EL (cell line): Measurements from ENCODE around the gene SCN8A.
"Not testable (repeated sequence)": the region's sequence is repeated elsewhere in the genome, so short reads cannot be mapped to it uniquely, and the experiment has no call there.

Experiments
- DNase-seq: peaks from one replicate; pipeline ENCODE4 v3.0.0-alpha.2; 2016

SCN8A gene

DNA sequence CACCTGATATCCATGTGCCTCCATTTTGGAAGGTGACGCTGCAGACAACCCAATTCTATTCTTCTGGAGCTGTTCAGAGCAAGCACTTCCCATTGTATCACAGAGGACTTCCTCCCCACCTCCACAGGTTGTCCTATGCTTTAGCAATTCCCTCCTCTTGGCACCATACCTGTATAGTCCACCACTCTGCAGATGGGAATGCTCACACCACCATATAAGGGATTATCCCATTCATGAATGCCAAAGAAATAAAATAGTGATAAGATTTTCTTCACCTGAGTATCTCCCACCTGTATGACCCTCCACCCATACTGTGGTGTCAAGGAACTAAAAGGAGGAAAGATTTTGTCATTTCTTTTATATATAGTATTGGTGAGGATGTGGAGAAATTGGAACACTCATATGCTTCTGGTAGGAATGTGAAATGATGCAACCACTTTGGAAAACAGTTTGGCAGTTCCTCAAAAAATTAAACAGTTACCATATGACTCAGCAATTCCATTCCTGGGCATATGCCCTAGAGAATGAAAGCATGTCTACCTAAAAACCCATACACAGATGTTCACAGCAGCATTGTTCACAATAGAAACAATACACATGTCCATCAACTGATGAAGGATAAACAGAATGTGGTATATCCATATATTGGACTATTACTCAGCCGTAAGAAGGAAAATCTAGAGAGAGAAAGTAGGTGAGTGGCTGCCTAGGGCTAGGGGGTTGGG lies 182.3 kb downstream of the SCN8A start:
- peak; percentile 90 for DNase-seq

DNA sequence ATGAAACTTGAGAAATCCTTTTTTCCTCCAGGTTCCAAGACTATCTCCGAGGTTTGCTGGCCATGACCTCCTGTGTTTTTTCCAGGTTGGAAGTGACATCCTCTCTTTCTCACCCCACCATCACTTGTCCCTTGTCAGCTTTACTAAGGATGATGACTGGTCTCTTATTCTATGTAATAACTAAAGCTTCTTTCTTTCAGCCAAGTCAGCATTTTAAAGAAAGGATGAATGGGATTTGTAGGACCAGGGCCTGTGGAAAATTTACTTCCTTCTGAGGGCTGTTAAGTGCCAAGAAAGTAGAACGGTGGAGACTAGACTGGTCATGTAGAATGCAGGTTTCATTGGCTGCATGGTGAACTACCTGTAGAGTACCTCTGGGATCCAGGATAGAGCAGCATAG lies 183.9 kb downstream of the SCN8A start:
- no peak for DNase-seq

DNA sequence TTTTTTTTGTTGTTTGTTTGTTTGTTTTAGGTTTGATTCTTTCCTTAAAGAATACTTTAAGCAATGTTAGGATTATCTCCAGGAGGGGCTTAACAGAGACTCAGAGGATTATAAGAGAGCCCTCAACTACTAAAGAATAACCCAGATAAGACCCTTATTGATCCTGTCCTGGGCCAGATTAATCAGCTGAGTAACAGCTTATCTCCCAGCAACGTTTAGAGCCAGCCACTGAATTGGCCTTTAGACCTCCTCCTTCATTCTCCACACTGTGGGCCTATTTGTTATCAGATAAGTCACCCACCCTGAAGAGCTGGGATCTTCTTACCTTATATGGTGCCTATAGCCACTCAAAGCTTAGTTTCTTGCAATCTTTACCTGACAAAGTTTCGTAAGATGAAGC lies 186.4 kb downstream of the SCN8A start:
- no peak for DNase-seq

DNA sequence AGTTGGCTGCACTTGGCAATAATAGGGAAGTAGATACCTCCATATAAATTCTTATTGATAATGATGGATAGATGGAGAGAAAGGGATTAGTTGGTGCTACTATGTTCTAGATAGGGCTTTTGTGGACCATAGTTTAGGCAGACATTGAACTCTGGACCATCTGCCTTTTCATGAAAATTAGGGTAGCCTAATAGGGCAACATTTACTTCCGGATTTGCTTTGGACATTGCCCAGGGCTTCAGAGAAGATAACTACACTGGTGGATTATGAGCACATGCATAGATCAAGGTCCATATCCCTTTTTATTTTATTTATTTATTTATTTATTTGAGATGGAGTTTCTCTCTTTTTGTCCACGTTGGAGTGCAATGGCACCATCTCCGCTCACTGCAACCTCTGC lies 186.9 kb downstream of the SCN8A start:
- no peak for DNase-seq

DNA sequence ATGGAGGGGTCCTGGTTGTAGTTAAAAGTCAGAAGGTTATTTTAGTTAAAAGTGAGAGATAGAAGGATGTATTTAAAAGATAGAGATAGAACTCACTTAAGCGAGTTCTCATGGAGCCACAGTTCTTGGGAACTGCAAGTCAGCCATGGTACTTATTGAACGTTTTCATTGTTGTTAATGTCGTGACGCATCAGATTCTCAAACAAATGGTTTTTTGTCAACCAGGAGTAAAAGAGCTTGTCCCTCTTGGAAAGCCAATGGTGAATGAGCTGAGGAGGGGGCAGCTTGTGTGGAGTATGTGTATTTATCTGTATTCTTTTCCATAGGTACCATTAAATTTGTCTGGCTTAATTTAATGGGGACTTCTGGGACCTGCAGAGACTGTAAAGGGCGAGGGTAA lies 188.8 kb downstream of the SCN8A start:
- DNase-seq: no peak

DNA sequence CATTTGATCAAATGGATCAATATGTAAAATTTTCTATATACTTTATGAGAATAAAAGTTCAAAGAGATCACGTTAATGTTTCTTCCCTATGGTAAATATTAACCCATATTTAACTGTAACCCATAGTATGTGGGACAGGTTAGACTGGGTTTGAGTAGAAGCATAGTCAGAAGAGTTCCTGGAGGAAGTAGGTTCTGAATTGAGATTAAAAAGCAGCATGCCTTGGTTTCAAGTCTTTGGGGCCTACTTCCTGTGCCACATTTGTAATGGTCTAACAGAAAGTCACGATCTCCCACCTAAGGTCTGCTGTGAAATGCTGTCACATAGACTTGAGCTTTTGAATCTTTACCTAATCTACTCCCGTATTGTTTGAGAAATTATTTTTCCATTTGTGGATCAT lies 193.7 kb downstream of the SCN8A start:
- DNase-seq: no peak

DNA sequence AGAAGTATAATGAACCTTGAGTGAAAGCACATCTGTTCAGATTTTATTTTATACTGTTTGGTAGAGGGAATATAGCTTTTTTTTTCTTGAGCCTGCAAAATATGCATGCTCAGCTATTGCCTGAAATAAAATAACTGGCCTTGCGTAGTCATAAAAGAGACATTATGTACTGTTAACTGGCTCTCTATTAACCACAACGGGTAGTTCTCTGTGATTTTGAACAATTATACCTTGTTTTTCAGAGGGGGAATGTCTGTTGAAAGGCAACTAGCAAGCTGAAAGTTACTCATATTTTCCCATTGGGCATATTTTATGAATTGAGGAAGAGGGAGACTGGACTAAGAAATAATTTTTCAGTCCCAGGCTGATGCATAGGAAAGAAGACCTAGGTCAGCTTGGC lies 194.9 kb downstream of the SCN8A start:
- DNase-seq: no peak

DNA sequence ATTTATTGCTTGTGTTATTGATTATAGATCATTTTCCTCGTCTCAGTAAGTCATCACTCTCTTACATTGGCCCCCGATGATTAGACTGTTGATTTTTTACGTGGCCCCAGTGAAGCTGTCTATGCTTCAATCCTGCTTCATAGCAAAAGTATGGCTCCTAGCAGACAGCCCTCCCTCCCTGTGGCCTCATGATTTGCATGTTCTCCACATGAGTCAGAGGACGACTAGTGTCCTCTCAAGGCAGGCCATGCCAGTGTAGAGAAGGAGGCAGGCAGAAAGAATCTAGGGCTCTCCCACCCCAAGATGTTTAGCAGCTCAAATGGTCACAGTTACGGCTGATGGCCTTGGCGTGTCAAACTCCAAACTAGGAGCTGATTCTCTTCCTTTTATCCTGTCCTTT lies 197.8 kb downstream of the SCN8A start:
- DNase-seq: peak; percentile 92

DNA sequence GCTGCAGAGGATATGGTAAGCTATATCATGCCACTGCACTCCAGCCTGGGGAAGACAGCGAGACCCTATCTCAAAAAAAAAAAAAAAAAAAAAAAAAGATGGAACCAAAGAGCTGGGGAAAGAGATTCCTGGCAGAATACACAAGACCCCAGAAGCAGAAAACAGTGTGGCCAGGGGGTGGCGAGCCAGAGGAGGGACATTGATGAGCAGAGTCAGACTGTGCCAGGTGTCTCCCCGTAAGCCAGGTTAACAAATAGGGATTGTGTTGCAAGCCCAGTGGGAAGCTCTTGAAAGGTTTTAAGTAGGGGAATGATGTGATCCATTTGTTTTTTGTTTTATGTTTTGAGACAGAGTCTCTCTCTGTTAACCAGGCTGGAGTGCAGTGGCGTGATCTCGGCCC lies 201.4 kb downstream of the SCN8A start:
- no peak for DNase-seq

DNA sequence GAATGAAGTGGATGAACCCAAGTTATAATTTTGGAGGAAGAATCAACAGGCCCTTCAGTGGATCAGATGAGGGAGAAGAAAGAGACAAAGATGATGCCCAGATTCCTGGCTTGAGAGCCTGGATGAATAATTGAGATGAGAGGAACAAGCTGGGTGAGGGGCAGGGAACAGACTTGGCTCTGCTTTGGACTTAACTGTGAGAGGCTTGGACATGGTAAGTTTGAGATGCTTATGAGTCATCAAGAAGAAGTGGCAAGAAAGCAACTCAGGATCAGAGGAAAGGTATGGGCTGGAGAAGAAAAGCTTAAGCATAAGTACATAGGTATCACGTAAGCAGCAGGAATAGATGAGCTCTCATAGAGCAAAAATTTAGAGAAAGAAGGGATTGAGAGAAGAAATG lies 202.2 kb downstream of the SCN8A start:
- DNase-seq: peak; percentile 44

DNA sequence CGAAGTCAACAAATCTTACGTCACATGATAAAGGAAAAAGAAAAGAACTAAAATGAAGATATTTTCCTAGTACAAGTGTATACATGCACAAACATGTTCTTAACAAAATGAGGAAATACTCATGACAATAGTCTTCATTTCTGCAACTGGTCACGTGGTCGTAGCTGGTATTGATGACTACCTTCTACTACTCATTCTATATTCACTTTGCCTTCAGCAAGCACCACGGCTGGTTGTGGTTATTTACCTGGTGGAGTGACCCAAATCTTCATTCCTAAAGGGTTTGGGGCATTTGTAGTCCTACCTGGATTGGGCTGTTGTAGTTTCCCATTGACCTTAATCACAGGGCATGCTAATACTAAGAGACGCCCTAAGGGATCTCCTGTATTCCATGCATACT lies 206.3 kb downstream of the SCN8A start:
- no peak for DNase-seq

DNA sequence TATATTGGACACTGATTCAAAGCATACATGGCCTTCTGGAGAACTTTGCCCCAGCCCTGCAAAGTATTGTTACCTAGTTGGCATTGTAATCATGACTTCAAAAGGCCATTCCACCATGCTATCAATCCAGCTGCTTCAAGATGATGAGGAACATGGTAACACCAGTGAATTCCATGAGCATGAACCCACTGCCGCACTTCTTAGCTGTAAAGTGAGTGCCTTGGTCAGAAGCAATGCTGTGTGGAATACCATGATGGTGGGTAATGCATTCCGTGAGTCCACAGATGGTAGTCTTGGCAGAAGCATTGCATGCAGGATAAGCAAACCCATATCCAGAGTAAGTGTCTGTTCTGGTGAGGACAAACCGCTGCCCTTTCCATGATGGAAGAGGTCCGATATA lies 207.0 kb downstream of the SCN8A start:
- not testable (repeated sequence) for DNase-seq

DNA sequence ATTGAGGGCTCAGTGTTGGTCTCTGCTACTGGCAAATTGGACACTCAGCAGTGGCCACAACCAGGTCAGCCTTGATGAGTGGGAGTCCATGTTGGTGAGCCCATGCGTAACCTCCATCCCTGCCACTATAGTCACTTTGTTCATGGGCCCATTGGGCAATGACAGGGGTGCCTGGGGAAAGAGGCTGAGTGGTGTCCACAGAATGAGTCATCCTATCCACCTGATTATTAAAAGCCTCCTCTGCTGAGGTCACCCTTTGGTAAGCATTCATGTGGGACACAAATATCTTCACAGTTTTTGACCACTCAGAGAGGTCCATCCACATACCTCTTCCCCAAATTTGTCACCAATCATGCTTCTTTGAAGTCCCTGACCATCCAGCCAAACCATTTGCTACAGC lies 207.5 kb downstream of the SCN8A start:
- DNase-seq: no peak

DNA sequence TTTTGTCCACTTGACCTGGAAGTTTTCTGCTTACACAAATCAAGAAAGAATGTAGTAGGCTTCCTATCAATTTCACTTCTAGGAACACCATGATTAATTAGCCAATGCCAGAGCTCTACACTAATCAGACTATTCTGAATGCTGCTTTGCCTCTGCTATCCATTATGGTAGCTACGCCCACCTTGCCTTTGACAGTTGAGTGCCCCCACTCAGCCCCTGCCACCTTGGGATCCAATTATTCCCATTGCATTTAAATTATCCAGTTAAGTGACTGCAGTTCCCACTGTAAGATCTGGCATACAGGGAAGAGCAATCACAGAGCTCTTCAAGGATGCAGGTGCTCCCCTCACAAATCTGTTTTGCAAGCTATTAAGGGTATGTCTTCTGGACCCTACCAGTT lies 210.0 kb downstream of the SCN8A start:
- no peak for DNase-seq

DNA sequence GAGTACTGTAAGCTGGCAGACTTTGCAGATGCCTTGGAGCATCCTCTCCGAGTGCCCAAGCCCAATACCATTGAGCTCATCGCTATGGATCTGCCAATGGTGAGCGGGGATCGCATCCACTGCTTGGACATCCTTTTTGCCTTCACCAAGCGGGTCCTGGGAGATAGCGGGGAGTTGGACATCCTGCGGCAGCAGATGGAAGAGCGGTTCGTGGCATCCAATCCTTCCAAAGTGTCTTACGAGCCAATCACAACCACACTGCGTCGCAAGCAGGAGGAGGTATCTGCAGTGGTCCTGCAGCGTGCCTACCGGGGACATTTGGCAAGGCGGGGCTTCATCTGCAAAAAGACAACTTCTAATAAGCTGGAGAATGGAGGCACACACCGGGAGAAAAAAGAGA lies 215.9 kb downstream of the SCN8A start:
- DNase-seq: no peak

DNA sequence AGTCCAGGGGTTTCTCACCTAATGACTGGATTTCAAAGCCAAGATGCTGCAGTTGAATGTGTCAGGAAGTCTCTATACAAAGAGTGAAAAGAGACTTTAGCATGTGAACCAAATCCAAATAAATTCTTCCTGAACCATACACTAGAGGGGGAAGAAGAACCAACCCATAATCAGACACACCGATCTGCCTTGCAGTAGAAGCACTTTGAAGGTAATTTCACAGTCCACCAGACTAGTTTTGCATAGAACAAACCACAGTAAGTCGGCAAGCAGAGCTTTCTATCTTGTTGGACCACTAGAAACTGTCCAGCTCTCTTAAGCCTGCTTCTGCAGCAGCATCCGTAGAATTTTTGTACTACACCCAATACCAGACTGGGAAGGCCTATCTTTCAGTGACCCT lies 218.2 kb downstream of the SCN8A start:
- no peak for DNase-seq

DNA sequence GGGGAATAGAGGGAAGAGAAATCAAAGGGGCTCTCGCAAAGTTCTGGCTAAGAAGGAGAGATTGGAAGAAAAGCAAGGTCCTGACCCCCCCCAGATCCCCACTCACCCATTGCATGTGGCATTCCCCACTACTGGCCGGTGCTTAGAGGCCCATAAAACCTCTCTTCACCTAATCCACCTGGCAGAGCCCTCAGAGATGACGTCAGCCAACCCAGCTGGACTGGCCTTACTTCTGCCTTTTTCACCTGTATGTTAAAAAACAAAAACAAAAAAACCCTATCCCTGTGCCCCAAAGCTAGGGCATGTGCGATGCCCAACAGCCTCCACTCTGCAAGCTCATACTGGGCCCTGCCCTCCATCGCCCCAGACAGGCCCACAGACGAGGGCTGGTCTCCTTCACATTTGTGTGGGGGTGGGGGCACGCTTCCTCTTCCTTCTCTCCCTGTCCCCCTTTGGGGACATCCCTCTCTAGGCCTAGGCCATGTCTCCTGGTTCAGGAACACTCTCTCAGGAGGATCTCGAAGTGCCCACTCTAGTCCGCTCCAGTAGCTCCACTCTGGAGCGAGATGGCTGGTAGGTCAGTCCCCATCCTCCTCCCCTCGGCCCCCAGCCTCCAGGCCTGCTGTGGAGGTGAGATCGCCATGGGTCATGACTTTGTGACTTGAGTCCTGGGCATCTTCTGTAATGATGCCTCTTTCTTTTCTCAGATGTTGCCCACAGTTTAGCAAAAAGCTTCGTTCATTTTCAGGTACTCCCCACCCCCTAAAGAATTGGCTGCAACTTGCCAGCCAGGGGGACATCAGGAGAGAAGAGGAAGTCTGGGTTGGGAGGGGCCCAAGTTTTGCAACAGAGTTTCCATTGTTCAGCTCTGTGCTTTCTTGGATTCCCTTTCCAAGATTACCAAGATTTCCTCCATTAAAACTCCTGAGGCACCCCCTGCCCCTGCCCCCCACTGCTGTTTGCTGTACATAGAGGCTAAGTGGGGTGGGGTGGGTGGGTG lies 220.5 kb downstream of the SCN8A start:
- DNase-seq: no peak

DNA sequence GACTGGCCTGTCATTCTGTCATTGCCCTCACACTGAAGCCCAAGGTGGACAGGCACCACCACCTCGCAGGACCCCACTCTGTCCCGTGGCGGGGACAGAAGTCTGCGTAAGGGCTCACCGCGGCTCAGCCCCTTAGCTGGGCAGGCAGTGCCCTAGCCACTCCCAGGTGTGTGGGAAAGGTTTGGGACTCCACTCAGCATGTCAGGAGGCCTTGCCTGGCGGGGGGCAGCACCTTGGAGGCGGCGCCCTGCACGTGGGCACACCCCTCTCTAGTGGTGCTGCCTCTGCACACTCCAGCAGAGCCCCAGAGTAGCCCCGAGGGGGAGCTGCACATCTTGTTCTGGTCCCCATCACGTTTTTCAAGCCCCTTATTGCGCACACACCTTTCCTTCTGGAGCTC lies 221.8 kb downstream of the SCN8A start:
- DNase-seq: no peak

DNA sequence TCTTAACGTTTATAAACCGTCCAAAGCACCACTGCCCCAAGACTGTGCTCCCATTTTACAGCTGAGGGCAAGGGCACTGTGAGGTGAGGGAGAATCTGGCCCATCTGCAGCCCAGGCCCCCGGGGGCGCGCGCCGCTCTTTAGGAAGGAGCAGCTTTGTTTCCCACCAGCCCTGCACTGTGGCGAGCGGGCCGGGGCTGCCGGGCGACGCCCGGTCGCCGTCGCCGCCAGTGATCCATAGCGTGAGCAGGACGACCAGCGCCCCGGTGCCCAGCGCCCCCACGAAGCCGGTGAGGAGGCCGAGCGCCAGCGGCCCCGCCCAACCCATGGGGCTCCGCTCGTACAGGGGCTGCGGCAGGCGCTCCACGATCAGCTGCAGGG lies 222.9 kb downstream of the SCN8A start:
- DNase-seq: no peak

DNA sequence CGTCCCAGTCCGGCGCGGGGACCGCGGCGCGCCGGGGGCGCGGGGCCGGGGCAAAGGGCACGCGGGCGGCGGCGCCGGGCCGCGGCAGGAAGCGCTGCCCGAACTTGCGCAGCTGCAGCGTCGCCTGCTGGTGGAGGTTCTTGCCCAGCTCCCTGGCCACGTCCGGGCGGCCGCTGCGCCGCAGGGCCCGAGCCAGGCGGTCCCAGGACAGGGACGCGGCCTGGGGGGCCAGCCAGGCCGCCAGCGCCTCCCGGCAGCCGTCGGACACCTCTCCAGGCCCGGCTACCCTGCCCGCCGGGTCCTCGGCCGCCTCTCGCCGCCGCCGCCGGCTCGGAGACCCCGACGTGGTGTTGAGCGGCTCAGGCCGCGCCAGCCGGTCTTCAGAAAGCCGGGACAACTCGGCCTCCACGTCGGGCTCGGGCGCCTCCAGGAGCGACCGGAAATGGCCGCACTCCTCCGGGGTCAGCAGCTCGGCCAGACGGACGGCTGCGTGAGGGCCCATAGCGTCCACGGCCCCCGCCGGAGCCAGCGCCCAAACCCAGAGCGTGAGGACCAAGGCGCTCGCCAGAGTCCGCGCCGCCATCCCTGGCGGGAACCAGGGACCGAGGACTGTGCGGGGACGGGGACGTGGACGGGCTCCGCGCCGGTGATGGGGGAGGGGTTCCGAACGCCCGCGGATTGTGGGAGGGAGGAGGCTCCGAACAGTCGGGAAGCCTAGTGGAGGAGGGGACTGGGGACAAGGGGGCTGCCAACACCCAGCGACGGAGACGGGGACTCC lies 223.5 kb downstream of the SCN8A start:
- DNase-seq: peak; percentile 79

DNA sequence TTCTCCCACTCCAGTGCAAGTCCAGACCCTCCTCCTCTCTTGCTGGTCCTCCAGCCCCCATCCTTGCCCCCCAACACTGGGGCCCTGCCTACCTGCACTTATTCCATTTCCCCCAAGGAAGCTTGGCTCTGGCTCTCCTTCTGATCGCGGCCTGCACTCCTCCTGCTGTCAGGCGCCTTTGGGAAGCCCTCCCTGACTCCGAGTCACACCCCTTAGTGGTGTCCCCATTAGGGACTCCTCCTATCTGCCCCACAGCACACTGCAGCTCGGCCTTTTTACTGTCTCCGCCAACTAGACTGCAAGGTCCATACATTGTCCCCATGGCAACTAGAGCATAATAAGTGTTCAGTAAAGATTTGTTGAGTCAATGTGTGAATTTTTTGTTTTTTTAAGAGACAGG lies 224.5 kb downstream of the SCN8A start:
- no peak for DNase-seq

DNA sequence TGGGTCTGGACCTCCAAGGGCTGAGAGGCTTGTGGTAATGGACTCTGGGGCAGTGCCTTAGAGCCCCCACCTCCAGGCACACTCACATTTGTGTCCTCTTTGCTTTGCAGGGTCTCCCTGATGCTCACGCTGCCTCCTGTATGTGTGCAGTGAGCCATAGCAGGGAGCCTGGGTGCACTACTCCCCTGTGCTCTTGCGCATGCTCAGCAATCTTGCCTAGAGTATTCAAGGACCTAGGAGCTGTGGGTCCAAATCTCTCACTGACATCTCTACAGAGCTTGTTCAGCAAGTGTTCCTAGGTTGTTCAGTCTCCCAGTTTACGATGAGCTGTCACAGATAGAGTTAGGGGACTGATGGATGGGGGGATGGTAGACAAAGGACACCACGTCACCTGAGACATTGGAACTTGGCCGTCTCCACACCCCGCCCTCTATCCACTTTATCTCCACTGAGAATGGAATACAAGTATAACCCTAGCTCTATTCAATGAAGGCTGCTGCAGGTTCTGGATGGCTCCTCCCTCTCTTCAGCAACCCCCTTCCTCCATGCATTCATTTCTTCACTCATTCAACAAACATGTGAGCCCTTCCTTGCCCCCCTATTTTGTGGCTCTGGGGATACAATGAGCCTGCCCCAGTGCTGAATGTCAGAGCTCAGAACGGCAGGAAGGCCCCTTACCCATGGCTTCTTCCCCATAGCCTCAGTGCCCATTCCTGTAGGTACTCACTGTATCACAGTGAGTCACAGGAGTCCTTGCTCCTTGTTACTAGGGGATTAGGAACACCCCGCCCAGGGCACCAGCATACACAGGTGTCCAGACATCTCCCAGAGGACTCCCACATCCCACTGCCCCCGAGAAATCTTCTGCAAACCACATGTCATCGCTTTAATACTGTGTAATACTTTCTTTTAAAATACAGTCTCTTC lies 226.3 kb downstream of the SCN8A start:
- no peak for DNase-seq
